ENCODE data around the gene FANCE. TPM values are rescaled to one million over a fixed set of nuclear protein-coding genes. Genes with fewer than 3 reads are reported as not detected.

The FANCE gene
- total RNA-seq, 1 experiment from 2014 or later = 12.4 TPM

- Histone ChIP-seq H3K36me3 (ENCODE audit: control insufficient read depth, insufficient read depth, low read length) (no peaks in the 10 kb centered on the region), H3K27me3 (replicated peaks; ENCODE audit: control insufficient read depth, insufficient read depth, low read length) (no peaks in the 10 kb centered on the region), H3K4me3 (ENCODE audit: low read depth, low read length) (no peak overlapping the region), H3K4me1 (no peaks in the 10 kb centered on the region), H3K9me3 (no peaks in the 10 kb centered on the region)
- H3K9me3 Mint-ChIP-seq (ENCODE audit: unreplicated experiment) = no peaks in the 10 kb centered on the region
- H3K27ac Mint-ChIP-seq (ENCODE audit: unreplicated experiment) = no peak overlapping the region
- intact Hi-C loops (cut with micrococcal nuclease; ENCODE audit: unreplicated experiment) = no loop called here
- no peaks in the 10 kb centered on the region for H3K4me1 Mint-ChIP-seq (ENCODE audit: low read depth, unreplicated experiment)
- H3K4me3 Mint-ChIP-seq (ENCODE audit: unreplicated experiment) = no peak overlapping the region
- CTCF ChIA-PET = no interaction called here
- BruUV-seq (replicated peaks) = no TSS peak
- POLR2A ChIA-PET = no interaction called here
- no peaks in the 10 kb centered on the region for H3K36me3 Mint-ChIP-seq (ENCODE audit: insufficient read depth, unreplicated experiment)
- no peaks in the 10 kb centered on the region for H3K27me3 Mint-ChIP-seq (ENCODE audit: insufficient read depth, unreplicated experiment)
- no peak for DNase-seq
- TF ChIP-seq CTCF (IDR thresholded peaks at IDR 0.05; ENCODE audit: insufficient read depth in 1 of 2, low read depth in 1 of 2, low read length in 1 of 2, severe bottlenecking in 1 of 2, unreplicated experiment in 1 of 2) = no peak
Measured at GRCh38 chr6:35442693-35443092, 9.4 kb upstream of the FANCE start.

- no peak for TF ChIP-seq CTCF (IDR thresholded peaks at IDR 0.05; ENCODE audit: insufficient read depth in 1 of 2, low read depth in 1 of 2, low read length in 1 of 2, severe bottlenecking in 1 of 2, unreplicated experiment in 1 of 2)
- H3K36me3 ChIP-seq (ENCODE audit: control insufficient read depth, insufficient read depth, low read length) = no peaks in the 10 kb centered on the region
- ChIA-PET POLR2A (no interaction called here), CTCF (no interaction called here)
- no peaks in the 10 kb centered on the region for H3K9me3 Mint-ChIP-seq (ENCODE audit: unreplicated experiment)
- no peak overlapping the region for H3K4me3 ChIP-seq (ENCODE audit: low read depth, low read length)
- no peak overlapping the region for H3K27ac Mint-ChIP-seq (ENCODE audit: unreplicated experiment)
- H3K9me3 ChIP-seq = no peaks in the 10 kb centered on the region
- H3K27me3 Mint-ChIP-seq (ENCODE audit: insufficient read depth, unreplicated experiment) = no peaks in the 10 kb centered on the region
- no peaks in the 10 kb centered on the region for H3K4me1 ChIP-seq
- H3K27me3 ChIP-seq (replicated peaks; ENCODE audit: control insufficient read depth, insufficient read depth, low read length) = no peaks in the 10 kb centered on the region
- DNase-seq = no peak
- no peaks in the 10 kb centered on the region for H3K4me1 Mint-ChIP-seq (ENCODE audit: low read depth, unreplicated experiment)
- H3K4me3 Mint-ChIP-seq (ENCODE audit: unreplicated experiment) = no peak overlapping the region
- H3K36me3 Mint-ChIP-seq (ENCODE audit: insufficient read depth, unreplicated experiment) = no peaks in the 10 kb centered on the region
- intact Hi-C loops (cut with micrococcal nuclease; ENCODE audit: unreplicated experiment) = no loop called here
- BruUV-seq (replicated peaks) = no TSS peak
Measured at GRCh38 chr6:35443341-35444030, 8.7 kb upstream of the FANCE start.

GRCh38 chr6:35445691-35446090 is 6.4 kb upstream of the FANCE start:
- H3K4me3 ChIP-seq (ENCODE audit: low read depth, low read length) = no peak overlapping the region
- ChIA-PET CTCF (no interaction called here), POLR2A (no interaction called here)
- no peaks in the 10 kb centered on the region for H3K4me1 Mint-ChIP-seq (ENCODE audit: low read depth, unreplicated experiment)
- no peaks in the 10 kb centered on the region for H3K36me3 ChIP-seq (ENCODE audit: control insufficient read depth, insufficient read depth, low read length)
- no peaks in the 10 kb centered on the region for H3K9me3 Mint-ChIP-seq (ENCODE audit: unreplicated experiment)
- intact Hi-C loops (cut with micrococcal nuclease; ENCODE audit: unreplicated experiment) = loop anchor here (5.0 kb wide), 1 partner anchor 43 kb away; no protein-coding TSS in a partner anchor
- H3K9me3 ChIP-seq = no peaks in the 10 kb centered on the region
- H3K27ac Mint-ChIP-seq (ENCODE audit: unreplicated experiment) = no peak overlapping the region
- no peak overlapping the region for H3K4me3 Mint-ChIP-seq (ENCODE audit: unreplicated experiment)
- no peak for TF ChIP-seq CTCF (IDR thresholded peaks at IDR 0.05; ENCODE audit: insufficient read depth in 1 of 2, low read depth in 1 of 2, low read length in 1 of 2, severe bottlenecking in 1 of 2, unreplicated experiment in 1 of 2)
- no peaks in the 10 kb centered on the region for H3K27me3 ChIP-seq (replicated peaks; ENCODE audit: control insufficient read depth, insufficient read depth, low read length)
- DNase-seq = no peak
- no peaks in the 10 kb centered on the region for H3K27me3 Mint-ChIP-seq (ENCODE audit: insufficient read depth, unreplicated experiment)
- H3K4me1 ChIP-seq = no peaks in the 10 kb centered on the region
- H3K36me3 Mint-ChIP-seq (ENCODE audit: insufficient read depth, unreplicated experiment) = no peaks in the 10 kb centered on the region
- BruUV-seq (replicated peaks) = no TSS peak

Measured in Caco-2 (cell line).